Measurements from ENCODE around the gene LTB4R.

DNA sequence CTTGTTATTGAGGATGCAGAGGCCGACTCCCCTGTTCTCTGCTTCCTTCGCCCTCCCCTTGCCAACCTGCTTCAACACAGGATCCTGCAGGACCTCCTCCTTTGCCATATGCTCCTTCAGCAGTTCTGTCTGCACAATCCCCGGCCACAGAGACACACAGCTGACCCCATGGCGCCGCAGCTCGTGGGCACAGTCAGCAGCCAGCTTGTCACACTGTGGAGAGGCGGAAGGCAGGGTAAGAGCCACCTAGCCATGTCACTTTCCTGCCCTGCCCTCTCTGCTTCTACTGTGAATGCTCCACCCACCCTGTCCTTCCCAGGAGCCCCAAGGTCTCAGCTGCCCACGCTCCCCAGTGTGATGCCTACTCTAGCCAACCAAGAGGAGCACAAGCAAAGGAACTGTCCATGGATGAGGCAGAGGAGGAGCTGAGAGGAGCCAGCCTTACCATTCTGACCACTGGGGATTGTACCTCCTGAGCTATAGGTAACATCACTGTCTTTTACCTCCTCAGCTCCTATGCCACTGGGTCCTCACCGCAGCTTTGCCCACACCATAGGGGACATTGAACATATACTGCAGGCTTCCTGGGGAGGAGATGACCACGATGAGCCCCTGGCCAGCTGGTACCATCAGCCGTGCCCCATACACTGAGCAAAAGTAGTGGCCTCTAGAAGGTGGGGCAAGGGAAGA lies 19.0 kb upstream of the LTB4R start:
- TF ChIP-seq, protein P1, sequence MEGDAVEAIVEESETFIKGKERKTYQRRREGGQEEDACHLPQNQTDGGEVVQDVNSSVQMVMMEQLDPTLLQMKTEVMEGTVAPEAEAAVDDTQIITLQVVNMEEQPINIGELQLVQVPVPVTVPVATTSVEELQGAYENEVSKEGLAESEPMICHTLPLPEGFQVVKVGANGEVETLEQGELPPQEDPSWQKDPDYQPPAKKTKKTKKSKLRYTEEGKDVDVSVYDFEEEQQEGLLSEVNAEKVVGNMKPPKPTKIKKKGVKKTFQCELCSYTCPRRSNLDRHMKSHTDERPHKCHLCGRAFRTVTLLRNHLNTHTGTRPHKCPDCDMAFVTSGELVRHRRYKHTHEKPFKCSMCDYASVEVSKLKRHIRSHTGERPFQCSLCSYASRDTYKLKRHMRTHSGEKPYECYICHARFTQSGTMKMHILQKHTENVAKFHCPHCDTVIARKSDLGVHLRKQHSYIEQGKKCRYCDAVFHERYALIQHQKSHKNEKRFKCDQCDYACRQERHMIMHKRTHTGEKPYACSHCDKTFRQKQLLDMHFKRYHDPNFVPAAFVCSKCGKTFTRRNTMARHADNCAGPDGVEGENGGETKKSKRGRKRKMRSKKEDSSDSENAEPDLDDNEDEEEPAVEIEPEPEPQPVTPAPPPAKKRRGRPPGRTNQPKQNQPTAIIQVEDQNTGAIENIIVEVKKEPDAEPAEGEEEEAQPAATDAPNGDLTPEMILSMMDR (conservative IDR thresholded peaks at IDR 0.05): no peak
- TF ChIP-seq ZFX (IDR thresholded peaks at IDR 0.05): no peak

Data from C4-2B (cell line).